Gastroesophageal sphincter (tissue), 4 donors: ENCODE measurements around the gene PPM1H. TPM values are rescaled to one million over a fixed set of nuclear protein-coding genes. Genes with fewer than 3 reads are reported as not detected.

Experiments used
- ATAC-seq: fragments of 150-250 bp; one replicate; pipeline ENCODE4 v1.9.1; 2016; ENCODE audit warnings: mild to moderate bottlenecking, moderate library complexity
- H3K27ac ChIP-seq, 4 donors: fragments of 200-600 bp; sonication (generic) in 3 of 4; 1 replicate in 3 of 4; 2 replicates in 1 of 4; pipeline ENCODE4 v1.5.1; 2016 to 2019
- H3K27me3 ChIP-seq: fragments of 200-600 bp; sonication (generic); one replicate; pipeline ENCODE4 v1.5.1; 2019
- H3K36me3 ChIP-seq, 2 donors: fragments of 200-600 bp; sonication (generic); one replicate each; pipeline ENCODE4 v1.5.1; 2019; ENCODE audit warnings: control low read depth in 1 of 2
- H3K4me1 ChIP-seq, 3 donors: fragments of 200-600 bp; sonication (generic); 1 replicate in 2 of 3; 2 replicates in 1 of 3; pipeline ENCODE4 v1.5.1; 2016 to 2019; ENCODE audit warnings: control low read depth in 2 of 3
- H3K4me3 ChIP-seq, 2 donors: fragments of 200-600 bp; sonication (generic); one replicate each; pipeline ENCODE4 v1.5.1; 2019; ENCODE audit warnings: mild to moderate bottlenecking in 1 of 2, moderate library complexity in 1 of 2
- H3K9me3 ChIP-seq, 3 donors: fragments of 200-600 bp; sonication (generic); one replicate each; pipeline ENCODE4 v1.5.1; 2017 to 2019; ENCODE audit warnings: control low read depth in 2 of 3
- CTCF ChIP-seq, 4 experiments: fragments of 200-600 bp in 2 of 4; fragments of 450-650 bp in 2 of 4; sonication (generic) in 1 of 4; IDR thresholded peaks; one replicate each; pipeline ENCODE4 v1.5.1; 2017 to 2019; ENCODE audit warnings: antibody characterized with exemption in 4 of 4, mild to moderate bottlenecking in 2 of 4, moderate library complexity in 2 of 4
- EP300 ChIP-seq: sonication (generic); formaldehyde crosslinking; IDR thresholded peaks from one replicate; pipeline ENCODE4 v1.6.1; 2017; ENCODE audit warnings: antibody characterized with exemption, mild to moderate bottlenecking
- POLR2A ChIP-seq, 2 donors: fragments of 450-650 bp; IDR thresholded peaks; one replicate each; pipeline ENCODE4 v1.6.1; 2017; ENCODE audit warnings: antibody characterized with exemption in 2 of 2, mild to moderate bottlenecking in 2 of 2, moderate library complexity in 1 of 2
- POLR2AphosphoS5 ChIP-seq: sonication (generic); formaldehyde crosslinking; IDR thresholded peaks from one replicate; pipeline ENCODE4 v1.6.1; 2017; ENCODE audit warnings: antibody characterized with exemption
- WGBS, 2 donors: methylation state at CpG; one replicate each; pipeline ENCODE4 v1.1.5; 2018; ENCODE audit warnings: low coverage in 1 of 2; 5-methylcytosine and 5-hydroxymethylcytosine counted together
- total RNA-seq, 4 donors: library from RNA; depleted of rRNA; stranded (reverse); fragments of >200 nt; gene quantifications; one replicate each; pipeline ENCODE4 v1.1.0, GENCODE V29; 2016

PPM1H gene
- total RNA-seq, 4 donors from 2014 or later, result 1.3 to 1.9 (median 1.6) TPM

GRCh38 chr12:62722971-62723680 lies 211.8 kb downstream of the PPM1H start:
- WGBS, 2 donors, result 80 to 89% methylated on average over 3 of the region's 3 CpGs

GRCh38 chr12:62720661-62721330 lies 214.2 kb downstream of the PPM1H start:
- peaks cover 0 to 12% (median 0%) of the 10 kb centered on the region in 3 donors for H3K4me1 ChIP-seq
- no peaks in the 10 kb centered on the region for H3K36me3 ChIP-seq
- 68 to 71% methylated on average over 4 to 8 of the region's 8 CpGs for WGBS, 2 donors
- no peak for ATAC-seq
- no peak for TF ChIP-seq EP300
- TF ChIP-seq POLR2AphosphoS5, result no peak
- no peak for TF ChIP-seq CTCF (IDR thresholded peaks at IDR 0.05)
- TF ChIP-seq POLR2A (IDR thresholded peaks at IDR 0.05), result no peak
- H3K27ac ChIP-seq, result no peak overlapping the region
- no peaks in the 10 kb centered on the region for H3K27me3 ChIP-seq
- H3K4me3 ChIP-seq, result no peak overlapping the region
- H3K9me3 ChIP-seq, result no peaks in the 10 kb centered on the region

More at GRCh38 chr12:62722971-62723680, 211.8 kb downstream of the PPM1H start:
- Histone ChIP-seq H3K36me3 (no peaks in the 10 kb centered on the region), H3K9me3 (no peaks in the 10 kb centered on the region), H3K4me1 (peaks cover 0 to 12% (median 0%) of the 10 kb centered on the region in 3 donors), H3K4me3 (no peak overlapping the region), H3K27me3 (no peaks in the 10 kb centered on the region), H3K27ac (no peak overlapping the region)
- ATAC-seq, result no peak
- TF ChIP-seq CTCF (IDR thresholded peaks at IDR 0.05) (no peak), EP300 (no peak), POLR2A (IDR thresholded peaks at IDR 0.05) (no peak), POLR2AphosphoS5 (no peak)

GRCh38 chr12:62720025-62720424 lies 214.9 kb downstream of the PPM1H start:
- no peaks in the 10 kb centered on the region for H3K9me3 ChIP-seq
- TF ChIP-seq EP300, result no peak
- TF ChIP-seq POLR2AphosphoS5, result no peak
- no peak for TF ChIP-seq POLR2A (IDR thresholded peaks at IDR 0.05)
- TF ChIP-seq CTCF (IDR thresholded peaks at IDR 0.05), result no peak
- H3K27ac ChIP-seq, result no peak overlapping the region
- no peaks in the 10 kb centered on the region for H3K36me3 ChIP-seq
- no peak overlapping the region for H3K4me3 ChIP-seq
- peaks cover 0 to 10% (median 0%) of the 10 kb centered on the region in 3 donors for H3K4me1 ChIP-seq
- no peak for ATAC-seq
- H3K27me3 ChIP-seq, result no peaks in the 10 kb centered on the region
- WGBS, 2 donors, result 57 to 79% methylated on average over 1 to 2 of the region's 2 CpGs

DNA sequence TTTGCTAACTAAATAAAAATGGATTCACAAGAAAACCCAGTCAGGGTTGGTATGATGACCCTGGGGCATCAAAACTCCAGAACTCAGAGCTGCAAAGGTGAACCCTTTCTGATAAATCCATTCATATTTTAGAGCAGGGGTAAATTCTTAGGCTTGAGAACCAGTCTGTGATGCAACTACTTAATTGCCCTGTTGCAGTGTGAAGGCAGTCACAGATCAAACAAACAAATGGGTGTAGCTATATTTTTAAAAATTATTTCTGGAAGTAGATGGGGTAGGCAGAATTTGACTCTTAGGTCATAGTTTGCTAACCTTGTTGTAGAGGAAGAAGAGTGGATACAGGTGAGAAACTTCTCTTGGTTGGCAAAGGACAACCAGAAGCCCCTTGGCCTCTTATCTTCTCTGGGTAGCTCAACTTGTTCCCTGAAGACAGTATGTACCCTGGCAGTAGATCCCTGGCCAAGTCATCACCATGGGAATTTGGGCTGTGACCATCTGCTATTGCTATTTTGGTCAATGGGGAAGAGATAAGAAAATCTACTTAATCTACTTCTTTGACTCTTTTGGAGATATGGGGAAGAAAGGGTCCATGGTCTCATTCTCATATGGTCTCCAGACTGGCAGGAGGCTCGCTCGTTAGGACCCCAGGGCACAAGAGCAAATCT lies 216.1 kb downstream of the PPM1H start:
- no peak for ATAC-seq
- Histone ChIP-seq H3K9me3 (no peaks in the 10 kb centered on the region), H3K27ac (no peak overlapping the region), H3K4me3 (no peak overlapping the region), H3K4me1 (peaks cover 0 to 6% (median 0%) of the 10 kb centered on the region in 3 donors), H3K27me3 (no peaks in the 10 kb centered on the region), H3K36me3 (no peaks in the 10 kb centered on the region)
- no CpG with 5 or more reads among the region's 2 CpGs for WGBS, 2 donors
- no peak for TF ChIP-seq EP300
- no peak for TF ChIP-seq POLR2A (IDR thresholded peaks at IDR 0.05)
- TF ChIP-seq CTCF (IDR thresholded peaks at IDR 0.05), result no peak
- TF ChIP-seq POLR2AphosphoS5, result no peak
